Uterus (tissue), 2 donors: ENCODE results near the gene LEFTY1.

Source experiments
- POLR2A ChIP-seq, 2 donors: fragments of 450-650 bp; IDR thresholded peaks; one replicate each; pipeline ENCODE4 v1.6.1; 2016; ENCODE audit warnings: antibody characterized with exemption in 2 of 2, mild to moderate bottlenecking in 1 of 2, moderate library complexity in 1 of 2
- TF ChIP-seq, protein P1 (sequence below), 4 experiments: fragments of 200-600 bp in 2 of 4; fragments of 450-650 bp in 2 of 4; sonication (generic) in 2 of 4; IDR thresholded peaks; one replicate each; pipeline ENCODE4 v1.5.1; 2016 to 2019; ENCODE audit warnings: antibody characterized with exemption in 4 of 4, mild to moderate bottlenecking in 2 of 4, moderate library complexity in 1 of 4

DNA sequence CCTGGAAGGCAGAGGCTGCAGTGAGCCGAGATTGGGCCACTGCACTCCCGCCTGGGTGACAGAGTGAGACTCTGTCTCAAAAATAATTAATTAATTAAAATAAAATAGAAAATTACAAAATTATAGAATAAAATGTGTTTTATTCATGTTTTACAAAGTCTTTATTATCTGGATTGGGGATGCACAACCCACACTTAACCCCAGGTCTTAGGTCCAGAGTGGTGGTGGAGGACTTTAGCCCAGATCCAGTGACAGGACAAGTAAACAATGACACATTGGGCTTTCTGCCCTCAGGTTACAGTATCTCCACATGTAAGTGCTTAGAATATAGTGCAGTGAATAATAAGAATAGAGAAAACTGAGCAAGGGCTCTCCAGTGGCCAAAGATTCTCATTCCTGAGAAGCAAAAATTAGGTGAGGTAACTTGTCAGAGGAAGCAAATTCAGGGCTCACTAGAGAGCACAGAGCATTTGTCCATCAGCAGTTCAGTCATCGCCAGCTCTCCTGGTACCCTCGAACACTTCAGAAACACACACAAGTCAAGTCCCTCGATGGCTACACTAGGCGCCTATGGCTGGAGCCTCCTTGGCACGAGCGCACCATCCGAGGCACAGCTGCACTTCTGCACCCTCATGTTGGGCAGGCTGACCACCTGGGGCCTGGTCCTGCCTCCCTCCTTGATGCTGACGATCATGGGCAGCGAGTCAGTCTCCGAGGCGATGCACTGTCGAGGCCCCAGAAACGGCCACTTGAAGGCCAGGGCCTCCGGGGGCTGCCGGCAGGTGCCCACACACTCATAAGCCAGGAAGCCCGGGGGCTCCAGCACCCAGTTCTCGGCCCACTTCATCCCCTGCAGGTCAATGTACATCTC, 2.6 kb downstream of the LEFTY1 start:
- TF ChIP-seq, protein P1, sequence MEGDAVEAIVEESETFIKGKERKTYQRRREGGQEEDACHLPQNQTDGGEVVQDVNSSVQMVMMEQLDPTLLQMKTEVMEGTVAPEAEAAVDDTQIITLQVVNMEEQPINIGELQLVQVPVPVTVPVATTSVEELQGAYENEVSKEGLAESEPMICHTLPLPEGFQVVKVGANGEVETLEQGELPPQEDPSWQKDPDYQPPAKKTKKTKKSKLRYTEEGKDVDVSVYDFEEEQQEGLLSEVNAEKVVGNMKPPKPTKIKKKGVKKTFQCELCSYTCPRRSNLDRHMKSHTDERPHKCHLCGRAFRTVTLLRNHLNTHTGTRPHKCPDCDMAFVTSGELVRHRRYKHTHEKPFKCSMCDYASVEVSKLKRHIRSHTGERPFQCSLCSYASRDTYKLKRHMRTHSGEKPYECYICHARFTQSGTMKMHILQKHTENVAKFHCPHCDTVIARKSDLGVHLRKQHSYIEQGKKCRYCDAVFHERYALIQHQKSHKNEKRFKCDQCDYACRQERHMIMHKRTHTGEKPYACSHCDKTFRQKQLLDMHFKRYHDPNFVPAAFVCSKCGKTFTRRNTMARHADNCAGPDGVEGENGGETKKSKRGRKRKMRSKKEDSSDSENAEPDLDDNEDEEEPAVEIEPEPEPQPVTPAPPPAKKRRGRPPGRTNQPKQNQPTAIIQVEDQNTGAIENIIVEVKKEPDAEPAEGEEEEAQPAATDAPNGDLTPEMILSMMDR (IDR thresholded peaks at IDR 0.05) = no peak
- TF ChIP-seq POLR2A (IDR thresholded peaks at IDR 0.05) = no peak
